Measurements from ENCODE around the gene OR51B2.
"Not testable (repeated sequence)": the region's sequence is repeated elsewhere in the genome, so short reads cannot be mapped to it uniquely, and the experiment has no call there.

Gene OR51B2

DNA sequence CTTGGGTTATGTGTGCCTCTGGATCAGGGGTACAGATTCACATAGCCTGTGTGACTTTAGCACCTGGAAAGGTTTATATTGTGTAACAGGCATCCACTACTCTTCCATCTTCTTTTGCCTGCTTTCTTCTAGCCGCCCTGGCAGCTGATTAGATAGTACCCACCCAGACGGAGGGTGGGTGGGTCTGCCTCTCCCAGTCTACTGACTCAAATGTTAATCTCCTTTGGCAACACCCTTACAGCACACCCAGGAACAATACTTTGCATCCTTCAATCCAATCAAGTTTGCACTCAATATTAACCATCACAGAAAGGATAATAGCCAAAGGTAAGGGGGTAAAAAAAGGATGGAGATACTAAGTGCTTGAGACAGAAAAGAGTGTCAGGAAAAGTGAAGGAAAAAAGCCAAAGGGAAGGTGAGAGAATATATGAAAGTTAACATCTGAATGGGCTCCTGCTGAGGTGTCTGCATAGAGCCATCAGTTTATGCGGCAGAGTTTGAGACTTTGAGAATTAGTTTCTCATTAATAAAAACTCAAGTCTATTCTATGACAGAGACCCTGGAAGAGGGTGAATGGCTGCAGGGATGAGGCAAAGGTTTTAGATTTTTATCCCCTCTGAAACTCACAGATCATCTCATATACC is 24.6 kb upstream of the OR51B2 start:
- Mint-ChIP-seq H3K4me1 (no peaks in the 10 kb centered on the region), H3K9me3 (no peaks in the 10 kb centered on the region), H3K27me3 (ENCODE audit: low read depth, poor library complexity) (peaks cover 6% of the 10 kb centered on the region), H3K27ac (no peak overlapping the region), H3K36me3 (ENCODE audit: low read depth) (no peaks in the 10 kb centered on the region), H3K4me3 (no peak overlapping the region)
- TF ChIP-seq, protein P1, sequence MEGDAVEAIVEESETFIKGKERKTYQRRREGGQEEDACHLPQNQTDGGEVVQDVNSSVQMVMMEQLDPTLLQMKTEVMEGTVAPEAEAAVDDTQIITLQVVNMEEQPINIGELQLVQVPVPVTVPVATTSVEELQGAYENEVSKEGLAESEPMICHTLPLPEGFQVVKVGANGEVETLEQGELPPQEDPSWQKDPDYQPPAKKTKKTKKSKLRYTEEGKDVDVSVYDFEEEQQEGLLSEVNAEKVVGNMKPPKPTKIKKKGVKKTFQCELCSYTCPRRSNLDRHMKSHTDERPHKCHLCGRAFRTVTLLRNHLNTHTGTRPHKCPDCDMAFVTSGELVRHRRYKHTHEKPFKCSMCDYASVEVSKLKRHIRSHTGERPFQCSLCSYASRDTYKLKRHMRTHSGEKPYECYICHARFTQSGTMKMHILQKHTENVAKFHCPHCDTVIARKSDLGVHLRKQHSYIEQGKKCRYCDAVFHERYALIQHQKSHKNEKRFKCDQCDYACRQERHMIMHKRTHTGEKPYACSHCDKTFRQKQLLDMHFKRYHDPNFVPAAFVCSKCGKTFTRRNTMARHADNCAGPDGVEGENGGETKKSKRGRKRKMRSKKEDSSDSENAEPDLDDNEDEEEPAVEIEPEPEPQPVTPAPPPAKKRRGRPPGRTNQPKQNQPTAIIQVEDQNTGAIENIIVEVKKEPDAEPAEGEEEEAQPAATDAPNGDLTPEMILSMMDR (IDR thresholded peaks at IDR 0.05), result no peak
- DNase-seq, result no peak

DNA sequence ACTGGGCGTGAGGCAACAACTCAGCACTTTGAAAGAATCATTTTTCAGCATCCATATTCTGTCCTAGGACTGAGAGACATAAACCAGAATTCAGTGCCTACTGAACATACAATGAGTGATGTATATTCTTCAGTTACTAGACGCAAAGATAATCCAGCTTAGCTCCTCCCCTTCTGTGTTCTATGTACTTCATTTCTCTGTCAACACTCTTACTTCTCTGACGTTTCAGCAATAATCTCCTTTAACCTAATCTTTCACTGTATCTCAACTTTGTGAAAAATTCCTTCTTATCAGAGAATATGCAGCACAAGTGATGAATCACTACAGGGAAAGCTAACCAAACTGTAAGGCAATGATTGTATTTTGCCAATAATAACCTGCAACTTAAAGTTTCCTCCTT is 21.7 kb upstream of the OR51B2 start:
- H3K4me3 Mint-ChIP-seq, result no peak overlapping the region
- no peaks in the 10 kb centered on the region for H3K36me3 Mint-ChIP-seq (ENCODE audit: low read depth)
- H3K9me3 Mint-ChIP-seq, result no peaks in the 10 kb centered on the region
- H3K27me3 Mint-ChIP-seq (ENCODE audit: low read depth, poor library complexity), result peaks cover 10% of the 10 kb centered on the region
- H3K27ac Mint-ChIP-seq, result no peak overlapping the region
- DNase-seq, result no peak
- no peaks in the 10 kb centered on the region for H3K4me1 Mint-ChIP-seq
- TF ChIP-seq, protein P1 (IDR thresholded peaks at IDR 0.05), result no peak

GRCh38 chr11:5343474-5344335 is 19.6 kb upstream of the OR51B2 start, which contains the start of gene OR51B5:
TSS of gene OR51B5 (minus strand) at chr11:5343524. CDS start at chr11:5343524, 0 bp downstream.
- H3K36me3 Mint-ChIP-seq (ENCODE audit: low read depth), result no peaks in the 10 kb centered on the region
- no peak within 1 kb of the TSS for H3K4me3 Mint-ChIP-seq
- peaks cover 10% of the 10 kb centered on the region for H3K27me3 Mint-ChIP-seq (ENCODE audit: low read depth, poor library complexity)
- no peak for DNase-seq
- H3K9me3 Mint-ChIP-seq, result no peaks in the 10 kb centered on the region
- TF ChIP-seq, protein P1 (IDR thresholded peaks at IDR 0.05), result no peak
- H3K27ac Mint-ChIP-seq, result no peak within 1 kb of the TSS
- no peaks in the 10 kb centered on the region for H3K4me1 Mint-ChIP-seq

- TF ChIP-seq, protein P1 (IDR thresholded peaks at IDR 0.05), result no peak
- no peaks in the 10 kb centered on the region for H3K4me1 Mint-ChIP-seq
- no peaks in the 10 kb centered on the region for H3K9me3 Mint-ChIP-seq
- DNase-seq, result no peak
- no peak overlapping the region for H3K27ac Mint-ChIP-seq
- H3K4me3 Mint-ChIP-seq, result no peak overlapping the region
- no peaks in the 10 kb centered on the region for H3K36me3 Mint-ChIP-seq (ENCODE audit: low read depth)
- H3K27me3 Mint-ChIP-seq (ENCODE audit: low read depth, poor library complexity), result peaks cover 14% of the 10 kb centered on the region
These were observed 15.8 kb upstream of the OR51B2 start for GRCh38 chr11:5339771-5340322.

DNA sequence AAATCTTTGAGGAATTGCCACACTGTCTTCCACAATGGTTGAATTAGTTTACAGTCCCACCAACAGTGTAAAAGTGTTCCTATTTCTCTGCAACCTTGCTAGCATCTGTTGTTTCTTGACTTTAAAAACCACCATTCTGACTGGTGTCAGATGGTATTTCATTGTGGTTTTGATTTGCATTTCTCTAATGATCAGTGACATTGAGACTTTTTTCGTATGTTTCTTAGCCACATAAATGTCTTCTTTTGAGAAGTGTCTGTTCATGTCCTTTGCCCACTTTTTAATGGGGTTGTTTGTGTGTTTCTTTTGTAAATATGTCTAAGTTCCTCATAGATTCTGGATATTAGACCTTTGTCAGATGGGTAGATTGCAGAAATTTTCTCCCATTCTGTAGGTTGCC is 13.2 kb upstream of the OR51B2 start:
- not testable (repeated sequence) for H3K27ac Mint-ChIP-seq, H3K4me3 Mint-ChIP-seq
- H3K27me3 Mint-ChIP-seq (ENCODE audit: low read depth, poor library complexity), result peaks cover 11% of the 10 kb centered on the region

DNA sequence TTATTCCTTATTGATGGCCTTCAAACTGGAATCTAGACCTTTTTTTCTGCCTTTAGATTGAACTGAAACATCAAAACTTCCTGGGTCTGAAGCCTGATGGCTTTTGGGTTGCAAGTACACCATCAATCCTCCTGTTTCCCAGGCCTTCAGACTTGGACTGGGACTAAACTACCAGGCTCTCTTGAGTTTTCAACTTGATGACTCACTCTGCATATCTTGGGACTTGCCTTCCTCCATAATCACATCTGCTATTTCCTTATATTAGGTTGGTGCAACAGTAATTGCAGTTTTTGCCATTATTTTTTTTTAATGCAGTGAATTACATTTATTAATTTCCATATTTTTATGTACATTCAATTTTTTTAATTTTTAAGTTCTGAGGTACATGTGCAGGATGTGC is 12.2 kb upstream of the OR51B2 start:
- H3K27ac Mint-ChIP-seq, result no peak overlapping the region

More for the DNA sequence above, 13.2 kb upstream of the OR51B2 start:
- not testable (repeated sequence) for H3K9me3 Mint-ChIP-seq; H3K36me3 Mint-ChIP-seq (ENCODE audit: low read depth); DNase-seq; H3K4me1 Mint-ChIP-seq

More for the DNA sequence above, 12.2 kb upstream of the OR51B2 start:
- Mint-ChIP-seq H3K27me3 (ENCODE audit: low read depth, poor library complexity) (peaks cover 11% of the 10 kb centered on the region), H3K9me3 (no peaks in the 10 kb centered on the region), H3K36me3 (ENCODE audit: low read depth) (no peaks in the 10 kb centered on the region), H3K4me3 (no peak overlapping the region), H3K4me1 (no peaks in the 10 kb centered on the region)
- TF ChIP-seq, protein P1 (IDR thresholded peaks at IDR 0.05), result no peak
- no peak for DNase-seq
